IMR-90 (cell line): ENCODE results near the gene IFIT2. TPM values are rescaled to one million over a fixed set of nuclear protein-coding genes. Genes with fewer than 3 reads are reported as not detected.

ENCODE experiments used
- ATAC-seq: fragments of 200-7000 bp; cut with Tn5 transposase; 2 replicates; pipeline ENCODE4 v1.9.1; 2020; ENCODE audit warnings: low read depth, mild to moderate bottlenecking, moderate library complexity
- BruUV-seq: library from RNA; stranded (reverse); fragments of 400-500 nt; replicated peaks from 2 replicates; lab custom pipeline; 2021; lab: Mats Ljungman, UMichigan
- CTCF ChIA-PET: fragments of 300-600 bp; formaldehyde crosslinking; extraction: SDS; loops from one replicate; lab custom pipeline; 2021; ENCODE audit warnings: antibody characterized with exemption; lab: Yijun Ruan, JAX
- POLR2A ChIA-PET: fragments of 300-600 bp; sonication (Branson Sonifier 250); formaldehyde crosslinking; loops from one replicate; lab custom pipeline; 2022; ENCODE audit warnings: antibody characterized with exemption; ENCODE audit not compliant: unreplicated experiment; lab: Charles Lee
- DNase-seq: peaks from one replicate; pipeline ENCODE4 v3.0.0; 2013
- H2AFZ ChIP-seq: replicated peaks from 2 replicates; pipeline ENCODE3; 2013; ENCODE audit warnings: low read length, mild to moderate bottlenecking; ENCODE audit not compliant: poor library complexity
- H2AK5ac ChIP-seq: 2 replicates; pipeline ENCODE4 v1.6.1; 2013; ENCODE audit warnings: low read depth, low read length, inconsistent platforms
- H2AK9ac ChIP-seq: replicated peaks from 2 replicates; pipeline ENCODE3; 2013; ENCODE audit warnings: mild to moderate bottlenecking, low read depth, low read length, moderate library complexity; ENCODE audit not compliant: poor library complexity
- H2BK120ac ChIP-seq: 2 replicates; pipeline ENCODE4 v1.6.1; 2013; ENCODE audit warnings: low read depth, low read length, inconsistent platforms
- H2BK15ac ChIP-seq: 3 replicates; pipeline ENCODE4 v1.6.1; 2013; ENCODE audit warnings: low read depth, low read length, inconsistent platforms
- H2BK20ac ChIP-seq: 2 replicates; pipeline ENCODE4 v1.6.1; 2013; ENCODE audit warnings: low read depth, mild to moderate bottlenecking, inconsistent platforms, low read length, moderate library complexity
- H2BK5ac ChIP-seq: 2 replicates; pipeline ENCODE4 v1.6.1; 2013; ENCODE audit warnings: mild to moderate bottlenecking, low read depth, low read length, inconsistent platforms; ENCODE audit not compliant: poor library complexity, severe bottlenecking
- H3K14ac ChIP-seq: replicated peaks from 2 replicates; pipeline ENCODE4 v1.6.1; 2013; ENCODE audit warnings: low read depth, low read length, inconsistent platforms
- H3K18ac ChIP-seq: 2 replicates; pipeline ENCODE4 v1.6.1; 2013; ENCODE audit warnings: low read depth, low read length, control low read depth
- H3K23ac ChIP-seq: 2 replicates; pipeline ENCODE4 v1.6.1; 2013; ENCODE audit warnings: low read depth, low read length, inconsistent platforms
- H3K27ac ChIP-seq: 2 replicates; pipeline ENCODE4 v1.5.1; 2013; ENCODE audit warnings: mild to moderate bottlenecking, control low read depth, low read length; ENCODE audit not compliant: insufficient read depth
- H3K27me3 ChIP-seq: 2 replicates; pipeline ENCODE4 v1.6.1; 2013; ENCODE audit warnings: low read length; ENCODE audit not compliant: control insufficient read depth, insufficient read depth
- H3K36me3 ChIP-seq: 2 replicates; pipeline ENCODE4 v1.6.1; 2013; ENCODE audit warnings: low read length, mixed read lengths; ENCODE audit not compliant: control insufficient read depth, insufficient read depth
- H3K4ac ChIP-seq: 2 replicates; pipeline ENCODE4 v1.6.1; 2013; ENCODE audit warnings: low read depth, low read length, inconsistent platforms
- H3K4me1 ChIP-seq: 2 replicates; pipeline ENCODE4 v1.6.1; 2013; ENCODE audit warnings: low read length, mixed read lengths; ENCODE audit not compliant: control insufficient read depth, insufficient read depth
- H3K4me2 ChIP-seq: 2 replicates; pipeline ENCODE4 v1.6.1; 2013; ENCODE audit warnings: low read depth, mild to moderate bottlenecking, control low read depth, low read length, moderate library complexity
- H3K4me3 ChIP-seq: 2 replicates; pipeline ENCODE4 v1.5.1; 2013; ENCODE audit warnings: low read depth, mild to moderate bottlenecking, control low read depth, low read length, moderate library complexity; ENCODE audit not compliant: insufficient read depth
- H3K56ac ChIP-seq: 2 replicates; pipeline ENCODE4 v1.6.1; 2013; ENCODE audit warnings: low read length, inconsistent platforms; ENCODE audit not compliant: insufficient read depth; ENCODE audit errors: extremely low read depth
- H3K79me1 ChIP-seq, 2 experiments: 2 replicates each; pipeline ENCODE4 v1.6.1; 2013; ENCODE audit warnings: low read length in 2 of 2, inconsistent platforms in 1 of 2, low read depth in 1 of 2
- H3K9ac ChIP-seq: 2 replicates; pipeline ENCODE4 v1.6.1; 2013; ENCODE audit warnings: low read depth, low read length, control low read depth
- H3K9me1 ChIP-seq: 2 replicates; pipeline ENCODE4 v1.6.1; 2013; ENCODE audit warnings: low read length, inconsistent platforms; ENCODE audit not compliant: insufficient read depth
- H3K9me3 ChIP-seq: 2 replicates; pipeline ENCODE4 v1.6.1; 2013; ENCODE audit warnings: low read length; ENCODE audit not compliant: control insufficient read depth, insufficient read depth
- H4K20me1 ChIP-seq: 2 replicates; pipeline ENCODE4 v1.6.1; 2013; ENCODE audit warnings: low read length, inconsistent platforms; ENCODE audit not compliant: insufficient read depth
- H4K5ac ChIP-seq: 2 replicates; pipeline ENCODE4 v1.6.1; 2013; ENCODE audit warnings: mild to moderate bottlenecking, low read depth, low read length, control low read depth
- H4K8ac ChIP-seq, 2 experiments: 2 replicates each; pipeline ENCODE4 v1.6.1; 2013; ENCODE audit warnings: low read depth in 2 of 2, low read length in 2 of 2, control low read depth in 1 of 2, inconsistent platforms in 1 of 2
- H4K91ac ChIP-seq: 2 replicates; pipeline ENCODE4 v1.6.1; 2013; ENCODE audit warnings: low read depth, low read length, inconsistent platforms; ENCODE audit not compliant: insufficient read depth
- CEBPB ChIP-seq: IDR thresholded peaks from 2 replicates; pipeline ENCODE4 v1.6.1; 2012; ENCODE audit warnings: low read depth, low read length, improper control_type of control experiment
- RAD21 ChIP-seq: IDR thresholded peaks from 2 replicates; pipeline ENCODE4 v1.6.1; 2012; ENCODE audit warnings: low read length, improper control_type of control experiment
- WGBS, 2 experiments: methylation state at CpG; one replicate each; pipeline versions ENCODE4 v1.1.5 to v1.1.7; 2013; ENCODE audit warnings: missing lambda C conversion rate in 2 of 2; ENCODE audit not compliant: insufficient read length in 1 of 2; ENCODE audit errors: extremely low coverage in 2 of 2; 5-methylcytosine and 5-hydroxymethylcytosine counted together
- dilution Hi-C: fragments of 300-500 bp; cut with HindIII; formaldehyde crosslinking; loops from one replicate; pipeline ENCODE4 v1.14.3; 2018; ENCODE audit warnings: low sequenced_read_pairs; ENCODE audit not compliant: unreplicated experiment
- in situ Hi-C: fragments of 300-500 bp; cut with MboI; formaldehyde crosslinking; loops from 3 replicates; pipeline ENCODE4 v1.14.3; 2019; ENCODE audit warnings: low sequenced_read_pairs, inconsistent platforms, mixed read lengths
- intact Hi-C: fragments of 100-400 bp; cut with micrococcal nuclease; formaldehyde crosslinking; loops from 2 replicates; pipeline ENCODE4 v1.10.0; 2022
- polyA plus RNA-seq, 3 experiments: library from polyadenylated mRNA; depleted of rRNA; stranded (reverse); fragments of >200 nt; gene quantifications; 2 replicates each; pipeline ENCODE4 v1.2.3, GENCODE V29; 2012; ENCODE audit warnings: low replicate concordance in 1 of 3
- total RNA-seq: library from RNA; depleted of rRNA; stranded (reverse); fragments of >200 nt; gene quantifications from 2 replicates; pipeline ENCODE4 v1.2.3, GENCODE V29; 2012
- TF ChIP-seq, protein P1 (sequence below): fragments of 150-350 bp; IDR thresholded peaks from 2 replicates; pipeline ENCODE4 v1.6.1; 2016; ENCODE audit warnings: low read depth, mild to moderate bottlenecking, low read length, moderate library complexity, borderline replicate concordance

IFIT2 gene
- total and polyA plus RNA-seq, 2 of the 4 experiments (the other 2 are of a cell fraction): 1.1 to 2.2 TPM

GRCh38 chr10:89273680-89274079, 28.2 kb upstream of the IFIT2 start:
- Histone ChIP-seq H3K14ac (no peak overlapping the region), H4K91ac (no peak overlapping the region), H3K9me3 (no peaks in the 10 kb centered on the region), H3K18ac (no peak overlapping the region), H2BK15ac (no peak overlapping the region), H2BK5ac (no peak overlapping the region), H3K36me3 (no peaks in the 10 kb centered on the region), H2BK120ac (no peak overlapping the region), H3K4ac (no peak overlapping the region), H3K23ac (no peak overlapping the region), H3K4me1 (peaks cover 8% of the 10 kb centered on the region), H3K79me1 (no peaks in the 10 kb centered on the region), H3K9me1 (peaks cover 6% of the 10 kb centered on the region), H3K9ac (no peak overlapping the region), H2AK9ac (no peak overlapping the region), H2BK20ac (no peak overlapping the region), H3K27me3 (no peaks in the 10 kb centered on the region), H3K4me3 (no peak overlapping the region), H4K8ac (no peak overlapping the region), H3K4me2 (no peak overlapping the region), H3K56ac (no peak overlapping the region), H4K5ac (no peak overlapping the region), H2AK5ac (no peak overlapping the region), H3K27ac (no peak overlapping the region), H4K20me1 (no peaks in the 10 kb centered on the region), H2AFZ (no peak overlapping the region)
- no TSS peak for BruUV-seq
- TF ChIP-seq CEBPB (no peak), RAD21 (no peak)
- TF ChIP-seq, protein P1, sequence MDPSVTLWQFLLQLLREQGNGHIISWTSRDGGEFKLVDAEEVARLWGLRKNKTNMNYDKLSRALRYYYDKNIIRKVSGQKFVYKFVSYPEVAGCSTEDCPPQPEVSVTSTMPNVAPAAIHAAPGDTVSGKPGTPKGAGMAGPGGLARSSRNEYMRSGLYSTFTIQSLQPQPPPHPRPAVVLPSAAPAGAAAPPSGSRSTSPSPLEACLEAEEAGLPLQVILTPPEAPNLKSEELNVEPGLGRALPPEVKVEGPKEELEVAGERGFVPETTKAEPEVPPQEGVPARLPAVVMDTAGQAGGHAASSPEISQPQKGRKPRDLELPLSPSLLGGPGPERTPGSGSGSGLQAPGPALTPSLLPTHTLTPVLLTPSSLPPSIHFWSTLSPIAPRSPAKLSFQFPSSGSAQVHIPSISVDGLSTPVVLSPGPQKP: no peak
- intact Hi-C loops (no loop called here), in situ Hi-C loops (no loop called here), dilution Hi-C loops (no loop called here)
- CTCF ChIA-PET: interaction anchor here (1.2 kb wide), 1 partner anchor 10 kb away, joined by 3 read pairs; no protein-coding TSS in a partner anchor
- ATAC-seq (no peak), DNase-seq (no peak)
- WGBS, 2 experiments: no CpG with 5 or more reads among the region's 2 CpGs
- POLR2A ChIA-PET: no interaction called here
